ENCODE results near the gene NDC1.
A peak's percentile ranks its signal among the peaks of the same experiment; 100 is the strongest.
"Not testable (repeated sequence)": the region's sequence is repeated elsewhere in the genome, so short reads cannot be mapped to it uniquely, and the experiment has no call there.

Gene NDC1, protein sequence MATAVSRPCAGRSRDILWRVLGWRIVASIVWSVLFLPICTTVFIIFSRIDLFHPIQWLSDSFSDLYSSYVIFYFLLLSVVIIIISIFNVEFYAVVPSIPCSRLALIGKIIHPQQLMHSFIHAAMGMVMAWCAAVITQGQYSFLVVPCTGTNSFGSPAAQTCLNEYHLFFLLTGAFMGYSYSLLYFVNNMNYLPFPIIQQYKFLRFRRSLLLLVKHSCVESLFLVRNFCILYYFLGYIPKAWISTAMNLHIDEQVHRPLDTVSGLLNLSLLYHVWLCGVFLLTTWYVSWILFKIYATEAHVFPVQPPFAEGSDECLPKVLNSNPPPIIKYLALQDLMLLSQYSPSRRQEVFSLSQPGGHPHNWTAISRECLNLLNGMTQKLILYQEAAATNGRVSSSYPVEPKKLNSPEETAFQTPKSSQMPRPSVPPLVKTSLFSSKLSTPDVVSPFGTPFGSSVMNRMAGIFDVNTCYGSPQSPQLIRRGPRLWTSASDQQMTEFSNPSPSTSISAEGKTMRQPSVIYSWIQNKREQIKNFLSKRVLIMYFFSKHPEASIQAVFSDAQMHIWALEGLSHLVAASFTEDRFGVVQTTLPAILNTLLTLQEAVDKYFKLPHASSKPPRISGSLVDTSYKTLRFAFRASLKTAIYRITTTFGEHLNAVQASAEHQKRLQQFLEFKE

DNA sequence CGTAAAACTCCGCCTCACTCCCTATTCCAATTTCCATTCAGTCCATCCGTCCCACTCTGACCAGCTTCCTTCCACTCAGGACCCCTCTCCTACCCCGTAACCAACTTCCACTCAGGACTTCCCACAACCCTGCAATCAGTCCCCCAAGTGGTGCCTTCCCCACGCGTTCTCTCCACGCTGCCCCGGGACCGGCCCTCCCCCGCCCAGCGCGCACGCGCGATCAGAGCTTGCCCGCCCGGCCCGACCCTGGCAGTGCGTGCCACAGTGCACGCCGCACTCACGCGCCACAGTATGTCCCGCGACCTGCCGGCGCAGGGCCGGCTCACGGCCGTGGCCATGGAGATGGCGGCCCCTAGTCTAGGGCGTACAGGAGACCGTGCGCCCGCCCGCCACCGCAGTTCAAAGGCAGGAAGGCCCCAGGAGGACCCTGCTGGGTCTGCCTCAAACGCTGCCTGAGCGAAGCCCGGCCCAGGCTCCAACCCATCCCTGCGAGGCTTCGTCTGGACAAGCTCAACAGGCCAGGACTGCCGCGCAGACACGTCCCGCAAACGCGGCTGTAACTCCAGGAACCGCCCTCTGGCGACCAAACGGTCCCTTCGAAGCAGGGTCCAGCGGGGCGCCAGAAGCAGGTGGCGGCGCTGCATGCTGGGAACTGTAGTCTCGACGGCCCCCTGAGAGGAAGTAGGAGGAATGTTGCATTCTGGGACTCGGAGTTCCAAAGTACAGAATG is at the start of gene NDC1:
Gene NDC1 (minus strand): TSS at position 373 of the 730 bp plus-strand sequence. CDS start 35 bp downstream, at position 338.
- peak; percentile 90 for DNase-seq (ENCODE audit: low read depth)

DNA sequence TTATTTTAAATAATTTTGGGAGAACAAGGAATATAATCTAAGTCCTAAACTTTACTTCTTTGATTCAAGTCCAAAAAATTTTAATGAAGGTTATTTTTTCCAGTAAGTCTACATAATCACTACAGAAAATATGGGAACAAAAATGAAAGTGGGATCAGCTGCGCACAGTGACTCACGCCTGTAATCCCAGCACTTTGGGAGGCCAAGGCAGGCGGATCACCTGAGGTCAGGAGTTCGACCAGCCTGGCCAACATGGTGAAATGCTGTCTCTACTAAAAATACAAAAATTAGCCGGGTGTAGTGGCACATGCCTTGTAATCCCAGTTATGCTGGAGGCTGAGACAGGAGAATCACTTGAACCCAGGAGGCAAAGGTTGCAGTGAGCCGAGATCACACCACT is 45.5 kb upstream of the NDC1 start:
- DNase-seq (ENCODE audit: low read depth), result not testable (repeated sequence)

DNA sequence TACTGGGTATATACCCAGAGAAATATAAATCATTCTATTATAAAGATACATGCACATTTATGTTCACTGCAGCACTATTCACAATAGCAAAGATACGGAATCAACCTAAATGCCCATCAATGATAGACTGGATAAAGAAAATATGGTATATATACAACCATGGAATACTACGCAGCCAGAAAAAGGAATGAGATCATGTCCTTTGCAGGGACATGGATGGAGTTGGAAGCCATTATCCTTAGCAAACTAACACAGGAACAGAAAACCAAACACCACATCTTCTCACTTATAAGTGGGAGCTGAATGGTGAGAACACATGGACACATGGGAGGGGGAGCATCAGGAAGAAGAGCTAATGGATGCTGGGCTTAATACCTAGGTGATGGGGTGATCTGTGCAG is 43.8 kb upstream of the NDC1 start:
- not testable (repeated sequence) for DNase-seq (ENCODE audit: low read depth)

DNA sequence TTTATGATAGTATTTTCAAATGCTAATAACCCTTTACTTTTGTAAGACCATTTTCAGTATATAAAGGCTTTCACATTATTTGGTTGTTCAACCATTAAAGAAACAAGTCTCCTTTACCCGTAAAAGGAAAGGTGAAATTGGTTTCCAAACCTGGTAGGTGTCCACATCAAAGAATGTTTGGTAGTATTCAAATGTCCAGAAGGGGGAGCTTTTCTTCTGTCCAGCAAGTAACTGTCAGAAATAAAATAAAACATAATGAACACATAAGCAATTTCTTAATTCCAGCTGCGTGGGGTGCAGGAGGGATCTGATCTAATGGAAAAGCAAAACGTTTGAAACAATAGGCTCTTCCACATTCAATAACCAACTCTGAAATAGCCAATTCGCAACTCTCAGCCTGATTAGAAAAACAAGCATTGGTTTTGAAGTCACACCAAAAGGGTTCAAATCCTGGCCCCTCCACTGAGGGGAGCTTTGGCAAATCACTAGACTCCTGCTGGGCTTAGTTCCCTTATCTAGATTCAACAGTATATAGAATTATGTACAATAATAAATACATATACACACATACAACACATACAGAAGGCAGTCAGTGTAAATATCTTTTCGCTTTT is 40.5 kb upstream of the NDC1 start:
- no peak for DNase-seq (ENCODE audit: low read depth)

DNA sequence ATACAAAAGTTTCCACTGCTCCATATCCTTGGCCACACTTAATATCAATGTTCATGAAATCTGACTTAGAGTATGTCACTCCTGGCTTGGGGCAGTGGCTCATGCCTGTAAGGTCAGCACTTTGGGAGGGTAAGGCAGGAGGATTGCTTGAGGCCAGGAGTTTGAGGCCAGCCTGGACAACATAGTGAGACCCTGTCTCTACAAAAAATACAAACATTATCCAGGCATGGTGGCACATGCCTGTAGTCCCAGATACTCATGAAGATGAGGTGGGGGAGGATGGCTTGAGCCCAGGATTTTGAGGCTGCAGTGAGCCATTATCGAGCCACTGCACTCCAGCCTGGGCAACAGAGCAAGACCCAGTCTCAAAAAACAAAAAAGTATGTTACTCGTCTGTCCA is 37.1 kb upstream of the NDC1 start:
- DNase-seq (ENCODE audit: low read depth), result not testable (repeated sequence)

DNA sequence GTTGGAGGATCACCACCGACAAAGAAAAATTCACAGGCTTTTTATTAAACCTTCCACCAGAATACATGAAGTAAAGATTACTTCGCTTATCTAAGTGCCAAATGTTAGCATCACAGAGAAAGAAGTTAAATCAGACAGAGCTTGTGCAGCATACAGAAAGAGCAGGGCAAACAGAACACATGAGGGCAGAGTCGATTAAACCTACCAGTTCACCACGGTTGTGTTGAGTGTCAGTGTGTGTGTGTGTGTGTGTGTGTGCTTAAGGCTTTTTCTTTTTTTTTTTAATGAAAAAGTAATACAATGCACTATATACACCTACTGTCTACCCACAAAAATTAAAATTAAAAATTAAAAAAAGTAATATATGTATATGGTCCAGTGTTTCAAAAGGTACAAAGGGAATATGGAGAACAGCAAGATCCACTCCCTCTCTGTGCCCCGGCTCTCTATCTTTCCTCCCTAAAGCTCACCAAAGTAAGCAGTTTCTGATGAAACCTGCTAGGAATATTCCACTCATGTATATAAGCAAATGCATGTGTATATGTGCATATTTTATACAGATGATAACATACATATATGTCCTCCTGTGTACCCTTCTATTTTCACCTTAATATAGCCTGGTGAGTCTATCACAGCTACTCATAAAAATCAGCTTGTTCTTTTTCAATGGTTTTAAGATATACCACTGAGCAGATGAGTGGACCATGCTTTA is 33.8 kb upstream of the NDC1 start:
- no peak for DNase-seq (ENCODE audit: low read depth)

DNA sequence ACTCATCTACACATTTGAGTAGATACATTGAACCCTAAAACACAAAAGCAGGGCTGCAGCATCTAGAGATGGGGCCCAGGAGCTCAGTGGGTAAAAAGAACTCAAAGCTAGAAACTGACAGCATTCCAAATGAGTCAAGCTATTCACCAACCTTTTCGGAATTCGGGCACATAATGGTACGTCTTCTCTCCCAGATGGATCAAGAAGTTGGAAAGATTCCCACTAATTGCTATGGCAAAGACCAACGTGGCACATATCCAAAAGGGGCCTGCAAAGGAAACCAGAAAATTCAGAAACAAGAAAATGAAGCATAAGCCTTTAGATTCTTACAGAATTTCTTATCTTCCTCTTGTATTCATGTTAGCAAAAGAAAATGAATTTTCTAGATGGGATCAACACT is 33.1 kb upstream of the NDC1 start:
- no peak for DNase-seq (ENCODE audit: low read depth)

DNA sequence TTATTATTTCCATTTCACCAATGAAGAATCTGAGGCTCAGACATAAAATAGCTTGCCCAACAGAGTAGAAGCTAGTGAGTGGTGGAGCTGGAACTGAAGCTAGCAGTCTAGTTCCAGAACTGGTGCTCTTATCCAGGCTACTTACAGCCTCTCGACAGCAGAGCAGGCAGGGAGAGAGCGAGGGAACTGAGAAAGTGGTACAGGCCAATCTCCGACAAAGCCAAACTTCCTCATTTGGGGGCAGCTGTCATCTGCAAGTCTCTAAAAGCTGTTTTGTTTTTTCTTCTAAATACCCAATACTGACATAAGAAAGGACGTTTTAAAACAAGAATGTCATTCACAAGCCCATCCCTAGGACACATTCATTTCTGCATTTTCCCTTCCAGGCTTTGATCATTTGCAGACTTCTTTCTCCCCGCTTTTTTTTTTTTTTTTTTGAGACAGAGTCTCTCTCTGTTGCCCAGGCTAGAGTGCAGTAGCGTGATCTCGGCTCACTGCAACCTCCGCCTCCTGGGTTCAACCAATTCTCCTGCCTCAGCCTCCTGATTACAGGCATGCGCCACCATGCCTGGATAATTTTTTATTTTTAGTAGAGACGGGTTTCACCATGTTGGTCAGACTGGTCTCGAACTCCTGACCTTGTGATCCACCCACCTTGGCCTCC is 31.5 kb upstream of the NDC1 start:
- no peak for DNase-seq (ENCODE audit: low read depth)

DNA sequence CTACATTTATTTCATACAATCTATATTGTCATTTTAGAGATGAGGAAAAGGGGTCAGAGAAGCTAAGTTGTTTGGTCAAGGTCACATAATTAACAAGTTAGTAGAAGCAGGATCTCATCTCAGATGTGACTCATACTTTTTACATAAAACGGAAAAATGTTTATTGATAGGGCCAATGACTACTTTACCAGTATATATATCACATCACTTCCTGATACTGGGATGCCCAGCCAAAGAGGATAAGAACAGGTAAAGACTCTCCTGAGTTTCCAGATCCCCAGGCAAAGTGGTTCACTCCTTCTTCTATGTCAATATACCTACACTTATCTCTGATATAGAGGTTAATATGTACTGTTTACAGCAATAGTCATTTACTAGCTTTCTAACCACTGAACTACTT is 30.5 kb upstream of the NDC1 start:
- DNase-seq (ENCODE audit: low read depth), result no peak

DNA sequence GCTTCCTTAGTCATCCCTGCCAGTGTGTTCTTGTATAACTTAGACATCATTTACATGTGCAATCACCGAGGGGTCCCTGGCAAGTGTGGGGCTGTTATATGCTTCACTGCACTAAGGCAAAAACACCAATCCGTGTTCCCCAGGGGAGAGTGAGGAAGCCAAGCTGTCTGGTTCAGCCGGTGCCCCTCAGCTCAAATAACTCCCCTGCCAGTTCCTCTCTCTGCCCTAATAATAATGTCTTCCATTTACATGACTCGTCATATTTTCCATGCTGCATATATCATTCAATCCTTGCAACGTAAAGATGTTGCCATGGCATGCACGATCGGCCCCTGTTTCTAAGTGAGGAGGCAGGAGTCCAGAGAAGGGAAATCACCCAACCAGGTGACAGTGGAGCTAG is 24.4 kb upstream of the NDC1 start:
- no peak for DNase-seq (ENCODE audit: low read depth)

DNA sequence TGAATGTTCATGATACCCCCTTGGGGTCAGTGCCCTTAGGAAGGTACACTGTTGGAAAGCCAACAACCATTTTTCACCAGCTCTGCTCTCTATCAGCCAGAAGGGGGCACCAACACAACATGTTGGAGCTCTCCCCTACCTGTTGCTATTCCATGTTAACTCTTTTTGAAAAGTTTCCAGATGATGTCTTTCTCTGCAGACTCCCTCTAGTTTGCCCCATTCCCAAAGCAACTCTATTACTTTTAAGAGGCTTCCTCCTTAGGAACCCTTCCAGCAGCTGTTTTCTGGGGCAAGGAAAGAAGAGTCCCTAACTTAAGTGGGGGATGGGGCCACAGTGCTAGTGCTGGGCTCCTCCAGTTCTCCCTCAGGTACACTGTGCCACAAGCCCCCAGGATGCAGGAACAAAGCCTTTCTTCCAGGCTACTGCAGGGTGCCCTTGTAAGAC is 22.9 kb upstream of the NDC1 start:
- peak; percentile 29 for DNase-seq (ENCODE audit: low read depth)

DNA sequence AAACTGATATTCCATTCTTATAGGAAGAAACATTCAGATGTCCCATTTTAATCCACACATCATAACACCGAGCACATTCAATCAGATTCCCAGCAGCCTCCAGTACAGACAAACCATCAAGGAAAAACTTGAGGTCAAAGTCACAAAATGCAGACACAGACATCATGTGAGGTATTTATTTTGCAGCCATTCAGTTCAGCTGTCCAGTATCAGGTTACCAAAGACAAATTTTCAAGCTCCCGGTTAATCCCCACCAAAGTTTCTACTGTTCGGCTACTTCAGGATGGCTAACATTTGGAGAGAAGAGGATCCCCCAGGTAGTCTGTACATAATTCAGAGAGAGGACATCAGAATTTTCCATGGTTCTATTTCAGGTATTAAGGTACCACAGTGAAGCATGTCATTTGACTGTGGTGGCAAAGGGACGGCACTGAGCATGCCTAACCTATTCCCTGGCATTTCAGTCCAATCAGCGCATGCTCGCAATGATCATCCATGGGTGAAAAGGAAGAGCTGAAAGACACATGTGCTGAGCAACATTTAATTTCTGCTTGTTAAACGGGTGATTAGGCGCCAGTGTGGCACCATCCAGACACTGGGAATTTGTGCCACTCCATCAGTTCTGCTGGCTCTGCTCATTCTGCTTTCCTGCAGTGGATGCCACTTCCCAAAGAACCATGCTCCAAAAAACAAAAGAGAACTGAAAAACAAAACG is 13.6 kb upstream of the NDC1 start:
- no peak for DNase-seq (ENCODE audit: low read depth)

DNA sequence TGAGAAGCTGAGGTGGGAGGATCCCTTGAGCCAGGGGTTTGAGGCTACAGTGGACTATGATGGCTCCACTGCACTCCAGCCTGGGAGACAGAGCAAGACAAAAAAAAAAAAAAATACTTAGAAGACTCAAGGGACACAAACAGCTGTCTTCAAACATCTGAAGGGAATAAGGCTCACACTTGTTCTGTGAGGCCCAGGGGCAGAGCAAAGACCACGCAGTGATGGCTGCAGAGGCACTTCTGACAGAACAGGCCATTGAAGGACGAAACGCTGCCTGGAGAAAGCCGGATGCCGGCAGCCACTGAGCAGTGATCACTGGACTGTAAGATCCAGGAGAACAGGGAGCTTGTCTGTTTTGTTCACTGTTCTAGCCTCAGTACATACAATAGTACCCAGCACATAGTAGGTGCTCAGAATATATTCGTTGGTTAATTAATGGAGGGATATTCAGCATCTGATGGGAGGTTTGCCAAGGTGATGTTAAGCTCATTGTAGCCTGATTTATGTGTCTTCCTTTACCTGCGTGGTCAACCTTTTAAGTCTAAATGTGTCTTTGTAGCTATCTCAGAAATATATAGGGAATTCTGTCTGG is 12.1 kb upstream of the NDC1 start:
- DNase-seq (ENCODE audit: low read depth), result no peak

DNA sequence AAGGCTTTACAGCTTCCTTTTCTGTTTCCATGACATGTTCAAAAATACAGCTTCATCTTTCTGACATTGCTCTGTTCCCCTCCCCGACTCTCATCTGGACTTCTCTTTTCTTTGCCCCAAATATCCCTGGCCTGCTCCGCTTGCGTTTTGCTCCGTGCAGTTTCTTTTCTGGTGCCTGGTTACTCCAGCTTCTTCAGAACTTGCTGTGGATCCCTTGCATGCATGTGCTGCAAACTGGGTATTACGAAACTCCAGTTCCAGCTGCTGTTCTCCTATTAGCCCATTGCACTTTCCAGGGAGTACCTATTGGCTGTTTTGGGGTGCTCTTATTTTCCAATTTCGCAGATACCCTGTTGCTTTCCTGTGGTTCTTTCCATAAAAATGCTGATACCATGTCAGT is 9.9 kb upstream of the NDC1 start:
- DNase-seq (ENCODE audit: low read depth), result no peak

DNA sequence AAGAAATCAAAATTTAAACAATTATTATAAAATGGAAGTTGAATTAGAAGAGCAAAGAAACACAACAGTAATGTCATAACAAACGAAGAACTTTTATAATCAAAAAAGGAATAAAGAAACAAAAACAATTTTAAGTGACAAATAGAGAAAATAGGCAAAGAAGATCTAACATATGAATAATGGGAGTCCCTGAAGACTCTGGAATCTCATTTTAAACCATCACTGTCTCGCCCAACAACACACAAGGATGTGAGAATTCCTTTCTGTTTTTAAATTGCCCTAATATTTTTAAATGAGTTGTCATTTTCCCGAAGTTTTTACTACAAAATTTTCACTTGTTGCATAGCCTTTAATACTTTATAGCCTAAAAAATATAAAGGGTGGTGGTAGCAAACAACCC is 4.3 kb upstream of the NDC1 start:
- DNase-seq (ENCODE audit: low read depth), result no peak

DNA sequence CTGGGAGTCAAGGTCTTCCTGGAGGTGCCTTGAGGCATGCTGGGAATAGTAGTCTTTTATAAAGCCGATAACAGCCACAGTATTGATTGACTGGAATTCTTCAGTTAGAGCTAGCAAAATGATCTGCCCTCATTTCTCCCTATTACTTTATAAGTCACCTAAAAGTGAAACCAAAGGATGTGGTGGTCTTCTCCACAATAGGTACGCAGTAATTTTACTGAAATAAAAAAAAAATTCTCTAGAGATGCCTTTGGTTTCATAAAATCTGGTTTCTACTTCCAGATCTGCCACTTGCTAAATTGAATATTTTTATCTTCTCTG is 518 bp upstream of the NDC1 start:
- no peak for DNase-seq (ENCODE audit: low read depth)

DNA sequence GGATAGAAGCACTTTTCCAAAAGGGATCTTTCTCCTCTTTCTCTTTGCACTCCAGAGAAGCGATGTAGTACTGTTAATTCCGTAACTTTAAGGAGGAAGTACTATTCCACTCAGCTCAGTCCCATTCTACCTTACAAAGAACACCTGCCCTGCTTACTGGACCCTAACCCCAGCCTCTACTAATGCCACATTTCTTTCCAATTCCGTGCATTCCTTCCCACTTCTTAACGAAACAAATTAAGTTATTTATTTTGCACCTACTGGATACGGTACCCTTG is 511 bp downstream of the NDC1 start:
- DNase-seq (ENCODE audit: low read depth), result peak; percentile 26

DNA sequence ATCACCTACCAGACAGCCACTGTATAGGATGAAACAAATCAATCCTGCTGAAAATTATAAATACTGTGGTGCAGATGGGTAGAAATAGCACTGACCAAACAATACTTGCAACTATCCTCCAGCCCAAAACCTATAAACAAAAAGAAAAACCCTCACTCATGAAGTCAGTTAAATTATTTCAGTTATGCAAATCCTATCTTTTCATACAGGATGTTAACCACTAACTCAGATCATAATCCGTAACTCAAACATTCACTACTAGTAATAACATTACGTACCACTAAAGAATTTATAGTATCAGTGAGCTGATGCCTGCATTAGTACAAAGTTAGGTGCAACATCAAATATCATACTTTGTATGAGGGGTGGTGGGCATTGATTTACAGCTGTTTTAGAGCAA is 2.6 kb downstream of the NDC1 start:
- DNase-seq (ENCODE audit: low read depth), result peak; percentile 48

DNA sequence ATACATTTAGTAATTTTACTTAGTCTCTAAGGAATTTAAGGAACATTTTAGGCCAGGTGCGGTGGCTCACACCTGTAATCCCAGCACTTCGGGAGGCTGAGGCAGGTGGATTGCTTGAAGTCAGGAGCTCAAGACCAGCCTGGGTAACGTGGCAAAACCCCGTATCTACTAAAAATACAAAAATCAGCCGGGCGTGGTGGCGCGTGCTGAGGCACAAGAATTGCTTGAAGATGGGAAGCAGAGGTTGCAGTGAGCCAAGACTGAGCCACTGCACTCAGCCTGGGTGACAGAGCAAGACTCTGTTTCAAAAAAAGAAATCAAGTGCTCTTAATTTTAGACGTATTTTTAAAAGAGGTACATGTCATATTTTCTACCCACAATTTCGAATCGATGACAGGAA is 3.3 kb downstream of the NDC1 start:
- no peak for DNase-seq (ENCODE audit: low read depth)

DNA sequence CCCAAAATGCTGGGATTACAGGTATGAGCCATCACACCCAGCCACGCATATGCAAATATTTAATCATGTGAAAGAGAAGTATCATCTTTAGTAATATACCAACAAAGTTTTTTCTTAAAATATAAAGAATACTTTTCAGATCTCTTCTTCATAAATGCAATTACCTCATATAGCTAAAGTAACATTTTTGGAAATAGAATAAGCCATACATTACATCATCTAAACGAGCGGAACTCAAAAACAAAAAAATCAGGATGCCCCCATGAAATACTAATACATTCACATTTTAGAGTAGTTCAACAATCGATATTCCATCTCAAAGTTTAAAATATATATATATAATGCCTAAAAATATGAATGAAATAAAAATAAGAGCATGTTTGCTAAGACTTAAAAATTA is 4.7 kb downstream of the NDC1 start:
- no peak for DNase-seq (ENCODE audit: low read depth)

DNA sequence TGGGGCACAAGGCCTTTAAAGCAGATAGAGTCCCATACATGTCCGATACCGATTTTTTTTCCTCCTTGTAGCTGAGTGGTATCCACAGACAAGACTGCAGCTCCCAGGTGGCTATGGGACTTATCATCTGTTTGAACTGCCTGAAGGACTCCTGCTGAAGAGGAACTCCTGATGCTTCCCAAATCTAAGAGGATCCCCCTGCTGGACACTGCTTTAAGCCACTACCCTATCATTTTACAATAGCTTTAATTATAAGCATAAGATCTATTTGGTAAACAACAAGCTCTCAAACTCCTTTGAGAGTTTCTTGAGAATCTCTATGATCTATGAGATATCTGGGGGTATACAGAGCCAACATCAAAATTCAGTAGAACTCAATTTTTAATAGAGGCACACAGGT is 11.7 kb downstream of the NDC1 start:
- DNase-seq (ENCODE audit: low read depth), result no peak
